Measurements from ENCODE around the gene SLC22A23.

The SLC22A23 gene

GRCh38 chr6:3456898-3457709 lies at the start of gene SLC22A23:
Gene SLC22A23 (minus strand): TSS chr6:3457050. CDS start chr6:3456559, 491 bp downstream.
- H3K4me3 ChIP-seq (ENCODE audit: low read length), result peak within 1 kb of the TSS; percentile 54
- peaks cover 7% of the 10 kb centered on the region; the same call in 1 of the 2 replicates for H4K20me1 ChIP-seq (ENCODE audit: control insufficient read depth, insufficient read depth, low read depth, low read length)
- no peaks in the 10 kb centered on the region for H3K9me2 ChIP-seq (replicated peaks; ENCODE audit: control insufficient read depth, low read length)
- H3K4me1 ChIP-seq (ENCODE audit: control insufficient read depth, low read length), result peaks cover 9% of the 10 kb centered on the region; the same call in 1 of the 2 replicates
- no peaks in the 10 kb centered on the region for H3K36me3 ChIP-seq (ENCODE audit: control insufficient read depth, low read length)
- H3K27ac ChIP-seq (ENCODE audit: low read depth, low read length), result no peak within 1 kb of the TSS
- peak within 1 kb of the TSS; percentile 69 for H3K4me2 ChIP-seq (ENCODE audit: low read length)
- H3F3A ChIP-seq (ENCODE audit: control insufficient read depth, insufficient read depth), result no peaks in the 10 kb centered on the region
- peaks cover 68% of the 10 kb centered on the region for H3K27me3 ChIP-seq (ENCODE audit: control insufficient read depth, low read length)
- no peaks in the 10 kb centered on the region for H3K79me2 ChIP-seq (ENCODE audit: control insufficient read depth, low read length)
- H3K9me3 ChIP-seq (ENCODE audit: control insufficient read depth, insufficient read depth, low read length), result no peaks in the 10 kb centered on the region
- no peak; the same call in 1 of the 2 replicates for TF ChIP-seq EZH2phosphoT487 (IDR thresholded peaks at IDR 0.05; ENCODE audit: borderline replicate concordance, low read length)
- TF ChIP-seq CTCF (IDR thresholded peaks at IDR 0.05; ENCODE audit: low read depth, low read length, poor library complexity, severe bottlenecking), result peak; percentile 36

DNA sequence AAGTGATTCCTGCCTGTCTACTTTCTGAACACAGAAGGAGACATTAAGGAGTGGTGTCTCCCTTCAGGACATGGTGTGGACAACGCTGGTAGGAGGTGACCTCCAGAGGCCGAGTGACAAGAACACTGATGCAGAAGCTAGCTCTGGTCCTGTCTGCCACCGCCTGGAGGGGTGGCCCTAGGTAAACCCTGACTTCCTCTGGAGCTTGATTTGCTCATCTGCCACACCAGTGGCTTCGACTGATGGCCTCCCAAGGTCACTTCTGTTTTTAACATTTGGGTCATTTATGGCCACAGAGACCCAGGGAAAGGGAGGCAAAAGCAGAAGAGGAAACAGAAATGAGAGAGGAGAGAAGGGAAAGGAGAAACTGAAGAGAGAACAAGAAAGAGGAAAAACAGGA lies 49.4 kb upstream of the SLC22A23 start:
- Histone ChIP-seq H3K4me2 (ENCODE audit: low read length) (no peak overlapping the region), H3F3A (ENCODE audit: control insufficient read depth, insufficient read depth) (no peaks in the 10 kb centered on the region), H3K27ac (ENCODE audit: low read depth, low read length) (no peak overlapping the region), H3K27me3 (ENCODE audit: control insufficient read depth, low read length) (peaks cover 4% of the 10 kb centered on the region), H3K79me2 (ENCODE audit: control insufficient read depth, low read length) (no peaks in the 10 kb centered on the region), H3K9me2 (replicated peaks; ENCODE audit: control insufficient read depth, low read length) (no peaks in the 10 kb centered on the region), H4K20me1 (ENCODE audit: control insufficient read depth, insufficient read depth, low read depth, low read length) (no peaks in the 10 kb centered on the region), H3K9me3 (ENCODE audit: control insufficient read depth, insufficient read depth, low read length) (no peaks in the 10 kb centered on the region), H3K4me3 (ENCODE audit: low read length) (no peak overlapping the region), H3K4me1 (ENCODE audit: control insufficient read depth, low read length) (no peaks in the 10 kb centered on the region), H3K36me3 (ENCODE audit: control insufficient read depth, low read length) (no peaks in the 10 kb centered on the region)
- TF ChIP-seq EZH2phosphoT487 (IDR thresholded peaks at IDR 0.05; ENCODE audit: borderline replicate concordance, low read length), result no peak
- TF ChIP-seq CTCF (IDR thresholded peaks at IDR 0.05; ENCODE audit: low read depth, low read length, poor library complexity, severe bottlenecking), result no peak

DNA sequence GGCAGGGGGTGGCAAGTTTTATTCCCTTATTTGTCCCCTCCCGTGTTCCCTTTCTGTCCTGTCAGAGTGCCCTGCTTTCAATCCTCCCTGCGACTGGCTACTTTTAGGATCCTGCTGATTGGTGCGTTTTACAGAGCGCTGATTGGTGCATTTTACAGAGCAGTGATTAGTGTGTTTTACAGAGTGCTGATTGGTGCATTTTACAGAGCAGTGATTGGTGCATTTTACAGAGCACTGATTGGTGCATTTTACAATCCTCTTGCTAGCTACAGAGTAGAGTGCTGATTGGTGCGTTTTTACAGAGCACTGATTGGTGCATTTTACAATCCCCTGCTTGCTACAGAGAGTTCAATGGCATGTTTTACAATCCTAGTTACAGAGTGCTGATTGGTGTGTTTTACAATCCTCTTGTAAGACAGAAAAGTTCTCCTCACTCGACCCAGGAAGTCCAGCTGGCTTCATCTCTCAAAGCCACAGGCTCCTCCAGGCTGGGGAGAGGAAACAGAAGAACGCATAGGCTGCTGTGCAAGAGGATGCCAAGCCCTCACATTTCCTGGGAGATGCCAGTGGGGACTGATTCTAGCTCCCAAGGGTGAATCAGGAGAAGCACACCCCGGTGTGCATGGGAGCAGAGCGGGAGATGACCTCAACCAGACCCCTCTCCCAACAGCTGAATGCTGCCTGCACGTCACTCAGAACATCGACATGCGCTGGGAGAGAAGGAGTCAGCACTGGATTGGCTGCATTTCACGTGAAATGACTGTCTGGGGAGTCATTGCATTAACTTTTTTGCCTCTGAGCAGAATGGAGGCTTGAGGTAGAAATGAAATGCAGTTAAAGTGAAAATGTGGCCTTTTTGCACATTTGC lies 48.3 kb upstream of the SLC22A23 start:
- no peak for TF ChIP-seq CTCF (IDR thresholded peaks at IDR 0.05; ENCODE audit: low read depth, low read length, poor library complexity, severe bottlenecking)
- no peak for TF ChIP-seq EZH2phosphoT487 (IDR thresholded peaks at IDR 0.05; ENCODE audit: borderline replicate concordance, low read length)
- no peaks in the 10 kb centered on the region for H4K20me1 ChIP-seq (ENCODE audit: control insufficient read depth, insufficient read depth, low read depth, low read length)
- no peaks in the 10 kb centered on the region for H3K9me3 ChIP-seq (ENCODE audit: control insufficient read depth, insufficient read depth, low read length)
- no peaks in the 10 kb centered on the region for H3K9me2 ChIP-seq (replicated peaks; ENCODE audit: control insufficient read depth, low read length)
- no peak overlapping the region for H3K27ac ChIP-seq (ENCODE audit: low read depth, low read length)
- no peaks in the 10 kb centered on the region for H3K4me1 ChIP-seq (ENCODE audit: control insufficient read depth, low read length)
- no peak overlapping the region for H3K4me3 ChIP-seq (ENCODE audit: low read length)
- no peaks in the 10 kb centered on the region for H3F3A ChIP-seq (ENCODE audit: control insufficient read depth, insufficient read depth)
- no peaks in the 10 kb centered on the region for H3K36me3 ChIP-seq (ENCODE audit: control insufficient read depth, low read length)
- H3K79me2 ChIP-seq (ENCODE audit: control insufficient read depth, low read length), result no peaks in the 10 kb centered on the region
- no peak overlapping the region for H3K4me2 ChIP-seq (ENCODE audit: low read length)
- H3K27me3 ChIP-seq (ENCODE audit: control insufficient read depth, low read length), result peaks cover 4% of the 10 kb centered on the region

Data from DOHH2 (cell line).